Spleen (tissue), 7 donors: Measurements from ENCODE around the gene DNAH9.

ENCODE experiments used
- CTCF ChIP-seq, 11 experiments: fragments of 200-600 bp in 7 of 11; fragments of 450-650 bp in 4 of 11; sonication (generic) in 4 of 11; IDR thresholded peaks in 8 of 11; conservative IDR thresholded peaks in 3 of 11; 1 replicate in 7 of 11; 2 replicates in 4 of 11; pipeline versions ENCODE4 v1.4.0 to v1.8.0; 2016 to 2021; ENCODE audit warnings: antibody characterized with exemption in 11 of 11, inconsistent platforms in 4 of 11, mild to moderate bottlenecking in 1 of 11
- POLR2A ChIP-seq, 3 donors: fragments of 450-650 bp; IDR thresholded peaks; one replicate each; pipeline ENCODE4 v1.5.1; 2017; ENCODE audit warnings: antibody characterized with exemption in 3 of 3, mild to moderate bottlenecking in 1 of 3
- POLR2AphosphoS5 ChIP-seq, 3 donors: sonication (generic); formaldehyde crosslinking; IDR thresholded peaks; one replicate each; pipeline ENCODE4 v1.5.1; 2017; ENCODE audit warnings: antibody characterized with exemption in 3 of 3
- donor health status: DM: no; HTN: no; CAD: no; lungs with moderate emphysema.
- donor health status: DM: no; HTN: no; CAD: no.
- donor health status: DM: no; HTN: no; CAD: no.

- TF ChIP-seq CTCF (IDR thresholded peaks at IDR 0.05 in 8 of 11, conservative IDR thresholded peaks at IDR 0.05 in 3 of 11) (no peak), POLR2A (IDR thresholded peaks at IDR 0.05) (no peak), POLR2AphosphoS5 (IDR thresholded peaks at IDR 0.05) (no peak)
These were observed 342.6 kb downstream of the DNAH9 start for GRCh38 chr17:11940904-11941303.
